Activated CD4-positive, alpha-beta T cell treated with anti-CD3 and anti-CD28 coated beads, Interleukin-2, amount 50 U/mL, for 1 hour (primary cell): ENCODE results near the gene AGBL1.

Source experiments
- DNase-seq: peaks from one replicate; pipeline ENCODE4 v3.0.0-alpha.2; 2020

Gene AGBL1

GRCh38 chr15:86610038-86610437 is 530.4 kb downstream of the AGBL1 start:
- DNase-seq, result no peak

- no peak for DNase-seq
Measured at GRCh38 chr15:86611417-86612040, 531.9 kb downstream of the AGBL1 start.

- DNase-seq, result no peak
Measured at GRCh38 chr15:86615411-86615810, 535.7 kb downstream of the AGBL1 start.

- DNase-seq, result no peak
Measured at GRCh38 chr15:86615816-86616215, 536.1 kb downstream of the AGBL1 start.

GRCh38 chr15:86616771-86617170 is 537.1 kb downstream of the AGBL1 start:
- DNase-seq, result no peak

GRCh38 chr15:86620157-86620556 is 540.5 kb downstream of the AGBL1 start:
- DNase-seq, result no peak

GRCh38 chr15:86620641-86621349 is 541.1 kb downstream of the AGBL1 start:
- DNase-seq, result no peak

GRCh38 chr15:86623236-86623635 is 543.6 kb downstream of the AGBL1 start:
- DNase-seq, result no peak

- DNase-seq, result peak; percentile 14
Measured at GRCh38 chr15:86624261-86625036, 544.8 kb downstream of the AGBL1 start.

- DNase-seq, result no peak
Measured at GRCh38 chr15:86629409-86630356, 550.0 kb downstream of the AGBL1 start.

- DNase-seq, result no peak
Measured at GRCh38 chr15:86630946-86631345, 551.3 kb downstream of the AGBL1 start.

GRCh38 chr15:86634146-86634545 is 554.5 kb downstream of the AGBL1 start:
- no peak for DNase-seq

GRCh38 chr15:86634992-86635638 is 555.4 kb downstream of the AGBL1 start:
- DNase-seq, result no peak

GRCh38 chr15:86644339-86644738 is 564.7 kb downstream of the AGBL1 start:
- no peak for DNase-seq

GRCh38 chr15:86645925-86646500 is 566.3 kb downstream of the AGBL1 start:
- no peak for DNase-seq

- no peak for DNase-seq
Measured at GRCh38 chr15:86647810-86648440, 568.3 kb downstream of the AGBL1 start.

- no peak for DNase-seq
Measured at GRCh38 chr15:86649277-86649676, 569.6 kb downstream of the AGBL1 start.

- no peak for DNase-seq
Measured at GRCh38 chr15:86650094-86650493, 570.4 kb downstream of the AGBL1 start.

GRCh38 chr15:86653344-86654197 is 573.9 kb downstream of the AGBL1 start:
- no peak for DNase-seq

- DNase-seq, result no peak
Measured at GRCh38 chr15:86654501-86654900, 574.8 kb downstream of the AGBL1 start.
